Testis (tissue), 3 donors: Measurements from ENCODE around the gene ZNF521. TPM values are rescaled to one million over a fixed set of nuclear protein-coding genes. Genes with fewer than 3 reads are reported as not detected.

Source experiments
- DNase-seq: peaks from one replicate; pipeline ENCODE4 v3.0.0-alpha.2; 2019
- H3K27ac ChIP-seq, 2 donors: fragments of 200-600 bp; sonication (generic); one replicate each; pipeline ENCODE4 v1.5.1; 2019
- H3K27me3 ChIP-seq: fragments of 200-600 bp; sonication (generic); one replicate; pipeline ENCODE4 v1.5.1; 2019
- H3K36me3 ChIP-seq: fragments of 200-600 bp; sonication (generic); one replicate; pipeline ENCODE4 v1.5.1; 2017; ENCODE audit warnings: low read depth; ENCODE audit errors: missing control alignments
- H3K4me1 ChIP-seq: fragments of 200-600 bp; sonication (generic); one replicate; pipeline ENCODE4 v1.5.1; 2019
- H3K4me3 ChIP-seq, 2 donors: fragments of 200-600 bp; sonication (generic); one replicate each; pipeline ENCODE4 v1.5.1; 2017 to 2019
- H3K9me3 ChIP-seq: fragments of 200-600 bp; sonication (generic); one replicate; pipeline ENCODE4 v1.5.1; 2017
- POLR2A ChIP-seq: fragments of 450-650 bp; IDR thresholded peaks from one replicate; pipeline ENCODE4 v1.6.1; 2017; ENCODE audit warnings: antibody characterized with exemption, mild to moderate bottlenecking, moderate library complexity
- WGBS, 2 donors: methylation state at CpG; one replicate each; pipeline ENCODE4 v1.1.5; 2018; 5-methylcytosine and 5-hydroxymethylcytosine counted together
- intact Hi-C: fragments of 100-400 bp; cut with DNase I; formaldehyde crosslinking; loops from one replicate; pipeline ENCODE4 v1.15.1; 2023; ENCODE audit warnings: low total_unique reads
- polyA plus RNA-seq: library from polyadenylated mRNA; stranded (reverse); fragments of 350-450 nt; fragmentation: Illumina TruSeq; extraction: RNeasy Lipid Tissue Mini Kit (QIAGEN cat#74804); gene quantifications from one replicate; pipeline ENCODE4 v1.2.3, GENCODE V29; 2014; ENCODE audit warnings: low read depth, low replicate concordance; ENCODE audit not compliant: insufficient read depth
- total RNA-seq, 2 donors: library from RNA; depleted of rRNA; stranded (reverse); fragments of >200 nt; gene quantifications; one replicate each; pipeline ENCODE4 v1.2.3, GENCODE V29; 2016
- TF ChIP-seq, protein P1 (sequence below), 3 experiments: fragments of 450-650 bp in 2 of 3; fragments of 200-600 bp in 1 of 3; sonication (generic) in 1 of 3; IDR thresholded peaks; one replicate each; pipeline ENCODE4 v1.5.1; 2016 to 2019; ENCODE audit warnings: antibody characterized with exemption in 3 of 3, mild to moderate bottlenecking in 2 of 3, moderate library complexity in 1 of 3

The ZNF521 gene
- total and polyA plus RNA-seq, 3 donors from 2014 or later, result 8.7 to 46.9 (median 34.7) TPM

GRCh38 chr18:25250474-25250851, 101.5 kb downstream of the ZNF521 start:
- no peak overlapping the region for H3K4me3 ChIP-seq
- H3K27me3 ChIP-seq, result no peaks in the 10 kb centered on the region
- DNase-seq, result no peak
- no peaks in the 10 kb centered on the region for H3K4me1 ChIP-seq
- 40 to 61% methylated on average over 3 of the region's 3 CpGs for WGBS, 2 donors
- no peak overlapping the region for H3K27ac ChIP-seq
- intact Hi-C loops, result no loop called here
- TF ChIP-seq POLR2A, result no peak
- TF ChIP-seq, protein P1, sequence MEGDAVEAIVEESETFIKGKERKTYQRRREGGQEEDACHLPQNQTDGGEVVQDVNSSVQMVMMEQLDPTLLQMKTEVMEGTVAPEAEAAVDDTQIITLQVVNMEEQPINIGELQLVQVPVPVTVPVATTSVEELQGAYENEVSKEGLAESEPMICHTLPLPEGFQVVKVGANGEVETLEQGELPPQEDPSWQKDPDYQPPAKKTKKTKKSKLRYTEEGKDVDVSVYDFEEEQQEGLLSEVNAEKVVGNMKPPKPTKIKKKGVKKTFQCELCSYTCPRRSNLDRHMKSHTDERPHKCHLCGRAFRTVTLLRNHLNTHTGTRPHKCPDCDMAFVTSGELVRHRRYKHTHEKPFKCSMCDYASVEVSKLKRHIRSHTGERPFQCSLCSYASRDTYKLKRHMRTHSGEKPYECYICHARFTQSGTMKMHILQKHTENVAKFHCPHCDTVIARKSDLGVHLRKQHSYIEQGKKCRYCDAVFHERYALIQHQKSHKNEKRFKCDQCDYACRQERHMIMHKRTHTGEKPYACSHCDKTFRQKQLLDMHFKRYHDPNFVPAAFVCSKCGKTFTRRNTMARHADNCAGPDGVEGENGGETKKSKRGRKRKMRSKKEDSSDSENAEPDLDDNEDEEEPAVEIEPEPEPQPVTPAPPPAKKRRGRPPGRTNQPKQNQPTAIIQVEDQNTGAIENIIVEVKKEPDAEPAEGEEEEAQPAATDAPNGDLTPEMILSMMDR (IDR thresholded peaks at IDR 0.05), result no peak
- no peaks in the 10 kb centered on the region for H3K9me3 ChIP-seq
- no peaks in the 10 kb centered on the region for H3K36me3 ChIP-seq

GRCh38 chr18:25248755-25249154, 103.2 kb downstream of the ZNF521 start:
- Histone ChIP-seq H3K27ac (no peak overlapping the region), H3K4me3 (no peak overlapping the region), H3K27me3 (no peaks in the 10 kb centered on the region), H3K9me3 (no peaks in the 10 kb centered on the region), H3K36me3 (no peaks in the 10 kb centered on the region), H3K4me1 (no peaks in the 10 kb centered on the region)
- TF ChIP-seq, protein P1 (IDR thresholded peaks at IDR 0.05), result no peak
- no peak for TF ChIP-seq POLR2A
- WGBS, 2 donors, result 91 to 94% methylated on average over 2 of the region's 2 CpGs
- no peak for DNase-seq
- intact Hi-C loops, result no loop called here

DNA sequence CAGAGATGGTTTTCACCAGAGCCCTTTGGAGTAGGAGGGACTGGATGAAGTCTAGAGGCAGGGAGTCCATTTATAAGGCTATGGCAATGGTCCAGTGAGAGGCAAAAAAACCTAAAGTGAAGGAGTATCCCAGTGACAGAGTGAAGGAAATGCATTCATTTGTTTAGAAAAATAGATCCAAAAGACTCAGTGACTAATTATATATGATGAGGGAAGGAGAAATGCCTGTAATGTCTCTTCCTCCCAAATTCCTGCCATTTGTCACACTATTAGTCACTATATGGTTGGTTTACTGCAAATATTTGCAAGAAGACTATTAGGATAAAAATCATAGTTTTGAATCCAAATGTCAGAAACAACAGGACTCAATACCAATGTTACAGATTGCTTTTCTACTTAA, 104.2 kb downstream of the ZNF521 start:
- Histone ChIP-seq H3K36me3 (no peaks in the 10 kb centered on the region), H3K27me3 (no peaks in the 10 kb centered on the region), H3K4me1 (no peaks in the 10 kb centered on the region), H3K9me3 (no peaks in the 10 kb centered on the region), H3K27ac (no peak overlapping the region), H3K4me3 (no peak overlapping the region)
- intact Hi-C loops, result no loop called here
- DNase-seq, result no peak
- TF ChIP-seq, protein P1 (IDR thresholded peaks at IDR 0.05), result no peak
- TF ChIP-seq POLR2A, result no peak

DNA sequence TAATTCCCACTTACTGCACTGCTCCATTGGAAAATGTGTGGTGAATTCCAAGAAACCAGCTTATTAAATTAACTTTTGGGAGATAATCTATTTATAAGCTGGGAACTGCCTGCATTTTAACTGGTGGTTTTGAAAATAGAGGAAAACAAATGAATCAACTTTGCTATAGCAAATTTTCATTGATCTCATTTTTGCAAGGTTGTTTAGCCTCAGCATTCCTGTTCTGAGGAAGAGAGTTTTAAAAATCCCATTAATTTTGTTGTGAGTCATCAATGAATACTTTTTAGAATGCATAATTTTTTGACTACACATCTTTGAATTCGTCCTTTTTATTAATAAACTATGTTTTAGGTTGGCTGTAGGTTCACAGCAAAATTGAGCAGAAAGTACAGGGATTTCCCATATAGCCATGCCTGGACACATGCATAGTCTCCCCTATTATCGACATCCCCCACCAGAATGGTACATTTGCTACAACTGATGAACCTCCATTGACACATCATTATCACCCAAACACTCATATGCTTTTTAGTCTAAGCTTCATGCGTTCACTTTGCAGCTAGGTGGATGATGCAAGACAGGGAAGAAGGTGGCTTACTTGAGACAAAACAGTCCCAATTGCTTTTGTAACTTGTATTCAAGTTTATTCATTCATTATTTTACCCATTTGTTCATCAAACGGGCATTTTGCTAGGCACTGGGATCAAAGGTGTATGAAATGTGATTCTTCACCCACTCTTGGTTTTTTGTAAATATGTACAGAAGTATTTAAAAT, 106.9 kb downstream of the ZNF521 start:
- WGBS, 2 donors, result 94 to 96% methylated on average over 4 of the region's 4 CpGs
- Histone ChIP-seq H3K4me3 (no peak overlapping the region), H3K36me3 (no peaks in the 10 kb centered on the region), H3K4me1 (no peaks in the 10 kb centered on the region), H3K27ac (no peak overlapping the region), H3K9me3 (no peaks in the 10 kb centered on the region), H3K27me3 (no peaks in the 10 kb centered on the region)
- no peak for TF ChIP-seq POLR2A
- TF ChIP-seq, protein P1 (IDR thresholded peaks at IDR 0.05), result no peak
- DNase-seq, result no peak
- intact Hi-C loops, result no loop called here

DNA sequence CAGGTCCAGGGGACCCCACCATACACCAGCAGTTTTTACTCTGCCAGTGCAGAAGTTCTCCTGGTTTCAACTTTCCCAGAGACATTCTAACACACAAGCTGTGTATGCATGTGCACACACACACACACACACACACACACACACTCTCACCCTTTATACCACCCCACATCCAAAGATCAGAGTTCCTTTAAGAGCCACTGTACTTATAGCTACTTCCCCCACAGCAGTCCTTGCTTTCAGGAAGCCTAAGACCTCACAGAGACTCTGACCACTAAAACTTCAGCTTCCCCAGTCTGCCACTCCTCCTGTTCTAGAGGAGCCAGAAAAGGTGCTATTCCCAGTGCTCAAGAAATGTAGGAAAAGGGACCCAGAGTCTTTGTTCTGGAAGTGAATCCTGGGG, 107.8 kb downstream of the ZNF521 start:
- no peaks in the 10 kb centered on the region for H3K36me3 ChIP-seq
- H3K9me3 ChIP-seq, result no peaks in the 10 kb centered on the region
- intact Hi-C loops, result no loop called here
- H3K4me1 ChIP-seq, result no peaks in the 10 kb centered on the region
- no peaks in the 10 kb centered on the region for H3K27me3 ChIP-seq
- TF ChIP-seq, protein P1 (IDR thresholded peaks at IDR 0.05), result no peak
- no peak for TF ChIP-seq POLR2A
- DNase-seq, result no peak
- no peak overlapping the region for H3K27ac ChIP-seq
- no peak overlapping the region for H3K4me3 ChIP-seq
